Nucleus accumbens (tissue), 56 donors: ENCODE measurements around the gene FKBP6.
"Not testable (repeated sequence)": the region's sequence is repeated elsewhere in the genome, so short reads cannot be mapped to it uniquely, and the experiment has no call there.

Source experiments
- DNase-seq, 56 donors: peaks; one replicate each; lab custom pipeline; 2025; lab: John Stamatoyannopoulos, UW

FKBP6 gene

DNA sequence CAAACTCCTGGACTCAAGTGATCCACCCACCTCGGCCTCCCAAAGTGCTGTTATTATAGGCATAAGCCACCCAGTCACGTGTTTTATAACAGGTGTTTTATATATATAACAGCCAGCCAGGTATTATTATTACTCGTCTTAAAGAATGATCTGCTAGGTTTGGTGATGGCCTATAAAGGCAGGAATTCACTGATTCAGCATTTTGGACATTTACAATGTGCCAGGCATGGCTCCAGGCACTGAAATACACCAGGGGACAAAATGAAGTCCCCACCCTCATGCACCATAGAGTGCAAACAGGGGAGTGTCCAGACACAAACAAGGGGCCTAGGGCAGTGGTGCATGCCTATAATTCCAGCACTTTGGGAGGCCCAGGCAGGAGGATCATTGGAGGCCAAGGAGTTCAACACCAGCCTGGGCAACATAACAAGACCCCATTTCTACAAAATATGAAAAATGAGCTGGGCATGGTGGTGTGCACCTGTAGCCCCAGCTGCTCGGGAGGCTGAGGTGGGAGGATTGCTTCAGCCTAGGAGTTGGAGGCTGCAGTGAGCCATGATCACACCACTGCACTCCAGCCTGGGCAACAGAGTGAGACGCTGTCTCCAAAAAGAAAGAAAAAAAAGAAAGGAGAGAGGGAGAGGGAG is 4.4 kb upstream of the FKBP6 start:
- not testable (repeated sequence) for DNase-seq

DNA sequence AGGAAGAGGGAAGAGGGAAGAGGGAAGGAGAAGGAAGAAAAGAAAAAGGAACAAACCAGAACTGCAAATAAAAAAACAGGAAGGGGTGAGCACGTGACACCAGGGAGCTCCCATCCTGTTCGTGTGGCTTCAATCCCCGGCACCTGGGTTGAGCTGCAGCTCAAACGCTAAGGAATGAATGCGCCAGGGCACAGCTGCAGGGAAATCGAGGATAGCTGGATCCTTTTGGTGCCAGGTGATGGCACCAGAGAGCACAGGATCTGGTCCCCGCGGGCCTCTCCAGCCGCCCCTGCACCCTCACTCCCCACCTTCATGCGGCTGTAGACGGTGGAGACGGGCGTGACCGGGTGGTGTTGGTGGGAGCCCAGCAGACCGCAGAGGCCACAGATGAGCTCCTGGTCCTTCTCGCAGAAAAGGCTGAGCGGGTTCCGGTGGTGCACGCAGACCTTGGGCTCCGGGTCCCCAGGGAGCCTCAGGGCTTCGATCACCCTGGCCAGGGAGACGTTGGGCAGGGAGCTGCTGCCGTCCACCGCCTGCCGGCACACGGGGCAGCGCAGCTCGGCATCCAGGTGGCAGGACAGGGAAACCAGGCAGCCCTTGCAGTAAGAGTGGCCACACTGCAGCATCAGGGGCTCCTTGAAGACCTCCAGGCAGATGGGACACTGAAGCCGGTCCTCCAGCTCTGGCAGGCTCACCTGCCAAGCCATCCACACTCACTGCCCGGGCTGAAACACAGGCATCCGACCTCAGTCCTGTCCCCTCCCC is 3.7 kb upstream of the FKBP6 start:
- peak in 45 of 56 donors; percentile 2 to 76 (median 29) for DNase-seq

GRCh38 chr7:73325424-73325823 is 2.5 kb upstream of the FKBP6 start:
- not testable (repeated sequence) for DNase-seq

DNA sequence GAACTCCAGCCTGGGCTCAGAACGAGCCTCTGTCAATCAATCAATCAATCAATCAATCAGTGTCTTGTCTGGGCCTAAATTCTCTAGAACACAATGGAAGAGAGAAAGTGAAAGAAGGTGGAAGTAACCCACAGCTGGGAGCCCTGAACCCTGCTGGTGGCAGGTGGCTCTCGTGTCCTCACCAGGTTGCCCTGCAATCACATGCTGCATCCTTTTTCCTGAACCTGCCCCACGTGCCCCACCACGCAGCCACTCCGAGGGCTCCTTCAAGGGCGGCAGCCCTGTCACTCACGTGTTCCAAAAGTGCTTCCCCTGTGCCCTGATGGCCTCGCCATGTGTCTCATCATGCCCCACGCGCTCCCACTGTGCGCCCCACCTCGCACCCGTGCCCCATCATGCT is 512 bp upstream of the FKBP6 start:
- not testable (repeated sequence) for DNase-seq

DNA sequence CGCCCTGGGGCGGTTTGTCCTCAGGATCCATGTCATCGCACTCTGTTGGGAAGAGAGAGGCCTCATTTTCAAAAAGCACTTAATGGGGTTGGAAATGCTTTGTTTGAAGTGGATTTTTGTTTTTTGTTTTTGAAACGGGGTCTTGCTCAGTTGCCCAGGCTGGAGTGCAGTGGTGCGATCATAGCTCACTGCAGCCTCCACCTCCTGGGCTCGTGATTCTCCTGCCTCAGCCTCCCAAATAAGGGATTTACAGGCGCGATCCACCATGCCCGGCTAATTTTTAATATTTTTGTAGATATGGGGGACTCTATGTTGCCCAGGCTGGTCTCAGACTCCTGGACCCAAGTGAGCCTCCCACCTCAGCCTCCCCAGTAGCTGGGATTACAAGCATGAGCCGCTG is 735 bp downstream of the FKBP6 start:
- no peak for DNase-seq

DNA sequence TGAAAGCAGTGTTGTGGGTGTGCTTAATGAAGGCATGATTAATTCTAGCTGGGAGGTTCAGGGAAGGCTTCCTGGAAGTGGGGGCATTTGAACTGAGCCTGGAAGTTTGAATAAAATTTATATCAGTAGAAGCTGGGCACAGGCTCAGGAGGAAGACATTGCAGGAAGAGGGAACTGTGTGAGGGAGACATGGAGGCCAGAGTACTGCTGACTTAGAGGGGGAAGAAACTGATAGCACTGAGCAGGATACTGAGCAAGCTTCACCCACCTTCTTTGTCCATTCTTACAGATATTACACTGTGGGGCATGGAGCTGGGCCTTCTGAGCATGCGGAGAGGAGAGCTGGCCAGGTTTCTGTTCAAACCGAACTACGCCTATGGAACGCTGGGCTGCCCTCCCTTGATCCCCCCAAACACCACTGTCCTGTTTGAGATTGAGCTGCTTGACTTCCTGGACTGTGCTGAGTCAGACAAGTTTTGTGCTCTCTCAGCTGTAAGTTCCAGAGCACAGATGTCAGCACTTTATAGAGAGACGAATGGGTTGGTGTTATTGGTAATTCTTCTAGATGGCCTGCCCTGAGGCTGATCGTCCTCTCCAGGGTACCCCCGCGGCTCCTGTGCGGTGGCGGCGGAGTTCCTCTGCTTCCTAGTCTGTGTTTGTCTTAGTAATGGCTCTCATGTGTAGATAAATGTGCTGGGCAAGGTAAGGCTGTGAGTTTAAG is 2.1 kb downstream of the FKBP6 start:
- peak in 1 of 56 donors; percentile 1 for DNase-seq

DNA sequence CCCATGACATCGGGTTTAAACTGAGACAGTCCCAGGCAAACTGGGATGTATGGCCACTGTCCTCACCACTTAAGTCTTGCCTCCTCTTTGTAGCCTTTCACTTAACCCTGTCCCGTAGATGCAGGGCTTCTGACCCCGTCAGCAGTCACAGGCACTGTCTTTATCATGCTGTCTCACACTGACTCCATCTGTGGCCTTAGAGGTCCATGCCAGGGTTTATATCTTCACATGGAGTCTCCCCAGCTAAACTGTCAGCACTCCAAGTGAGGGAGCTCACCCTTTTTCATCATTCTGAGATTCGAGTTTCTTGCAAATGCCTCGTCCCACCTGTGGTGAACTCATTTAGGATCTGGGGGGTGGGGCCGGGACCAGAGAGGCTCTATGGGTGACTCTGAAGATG is 2.8 kb downstream of the FKBP6 start:
- no peak for DNase-seq

GRCh38 chr7:73332447-73332846 is 4.5 kb downstream of the FKBP6 start:
- DNase-seq: no peak

GRCh38 chr7:73338321-73338720 is 10.4 kb downstream of the FKBP6 start:
- DNase-seq: no peak

DNA sequence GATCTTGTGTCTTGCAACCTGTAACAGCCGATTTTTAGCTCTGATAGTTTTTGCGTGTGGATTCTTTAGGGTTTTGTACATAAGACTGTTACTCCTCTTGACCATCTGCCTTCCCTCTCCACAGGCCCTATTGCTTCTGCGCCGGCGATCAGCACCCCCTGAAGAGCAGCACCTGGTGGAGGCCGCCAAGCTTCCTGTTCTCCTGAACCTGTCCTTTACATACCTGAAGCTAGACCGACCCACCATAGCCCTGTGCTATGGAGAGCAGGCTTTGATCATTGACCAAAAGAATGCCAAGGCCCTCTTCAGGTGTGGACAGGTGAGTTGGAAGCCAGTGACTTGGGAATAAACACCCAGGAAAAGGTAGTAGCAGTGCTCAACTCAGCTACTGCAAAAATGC is 12.6 kb downstream of the FKBP6 start:
- DNase-seq: no peak

GRCh38 chr7:73341877-73342276 is 13.9 kb downstream of the FKBP6 start:
- DNase-seq: no peak

- DNase-seq: peak in 12 of 56 donors; percentile 1 to 31 (median 12)
Observed at GRCh38 chr7:73342645-73343044, 14.7 kb downstream of the FKBP6 start.

DNA sequence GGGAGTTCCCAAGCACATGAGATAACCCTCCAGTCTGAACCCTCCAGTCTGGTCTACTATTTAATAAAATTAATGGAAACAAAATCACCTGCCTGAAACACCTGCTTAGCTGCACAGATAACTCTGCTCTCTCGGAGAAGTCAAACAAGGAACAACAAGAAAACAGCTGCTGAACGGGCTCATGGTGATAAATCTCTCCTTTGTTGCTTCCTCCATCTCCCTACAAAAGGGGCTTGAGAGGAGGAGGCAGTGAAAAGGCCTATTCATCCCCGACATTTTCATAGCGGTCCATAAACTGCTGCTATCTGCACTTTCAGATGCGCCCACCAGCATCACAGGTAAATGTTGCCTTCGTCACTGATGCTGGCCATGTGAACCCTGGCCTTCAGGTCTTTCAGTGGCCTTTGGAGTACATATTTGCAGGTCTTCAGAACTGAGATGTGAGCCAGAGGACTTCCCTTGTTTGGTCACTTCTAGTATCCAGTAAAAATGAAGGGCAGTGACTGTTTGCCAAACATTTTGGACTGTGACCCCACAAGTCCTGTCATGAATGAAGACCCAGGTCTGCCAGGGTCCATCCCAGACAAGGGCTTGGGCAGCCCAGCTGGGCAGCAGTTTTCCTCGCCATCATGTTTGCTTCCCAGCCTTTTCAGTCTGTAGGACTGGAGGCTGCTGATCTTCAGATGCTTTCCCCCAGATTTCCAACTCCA is 15.9 kb downstream of the FKBP6 start:
- no peak for DNase-seq

DNA sequence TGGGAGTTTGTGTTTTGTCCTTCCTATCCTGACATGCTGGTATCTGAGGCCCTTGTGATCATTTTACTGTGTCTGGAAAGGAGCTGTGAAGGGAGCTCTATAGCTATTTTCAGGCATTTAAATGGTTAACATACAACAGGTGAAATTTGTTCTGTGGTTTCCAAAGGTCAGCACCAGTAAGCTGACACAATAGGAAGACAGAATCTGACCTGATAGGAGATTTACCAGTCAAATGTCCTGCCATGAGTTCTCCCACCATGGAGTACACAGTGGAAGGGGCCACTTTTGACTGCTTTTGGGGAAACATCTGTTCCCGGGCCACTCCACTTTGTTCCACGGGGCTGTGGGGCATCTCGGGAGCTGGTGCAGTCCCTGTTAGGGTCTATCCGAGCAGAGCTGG is 17.6 kb downstream of the FKBP6 start:
- no peak for DNase-seq

- no peak for DNase-seq
Observed at GRCh38 chr7:73345951-73346350, 18.0 kb downstream of the FKBP6 start.

DNA sequence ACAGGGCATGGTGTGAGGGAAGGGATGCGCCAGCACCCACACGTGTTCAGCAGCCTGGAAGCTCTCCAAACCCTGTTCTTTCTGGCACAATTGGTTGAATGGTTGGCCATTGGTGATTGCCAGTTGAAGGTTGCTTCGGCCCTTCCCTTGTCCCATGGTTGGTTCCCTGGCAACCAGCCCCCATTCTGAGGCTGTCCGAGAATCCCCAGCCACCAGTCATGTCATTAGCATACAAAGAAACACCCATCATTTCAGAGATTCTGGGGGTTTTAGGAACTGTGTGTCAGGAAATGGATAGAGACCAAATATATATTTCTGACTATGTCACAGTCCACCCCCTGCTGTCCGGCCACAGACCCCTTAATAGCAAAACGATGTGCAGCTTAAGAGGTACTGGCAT is 21.8 kb downstream of the FKBP6 start:
- no peak for DNase-seq

DNA sequence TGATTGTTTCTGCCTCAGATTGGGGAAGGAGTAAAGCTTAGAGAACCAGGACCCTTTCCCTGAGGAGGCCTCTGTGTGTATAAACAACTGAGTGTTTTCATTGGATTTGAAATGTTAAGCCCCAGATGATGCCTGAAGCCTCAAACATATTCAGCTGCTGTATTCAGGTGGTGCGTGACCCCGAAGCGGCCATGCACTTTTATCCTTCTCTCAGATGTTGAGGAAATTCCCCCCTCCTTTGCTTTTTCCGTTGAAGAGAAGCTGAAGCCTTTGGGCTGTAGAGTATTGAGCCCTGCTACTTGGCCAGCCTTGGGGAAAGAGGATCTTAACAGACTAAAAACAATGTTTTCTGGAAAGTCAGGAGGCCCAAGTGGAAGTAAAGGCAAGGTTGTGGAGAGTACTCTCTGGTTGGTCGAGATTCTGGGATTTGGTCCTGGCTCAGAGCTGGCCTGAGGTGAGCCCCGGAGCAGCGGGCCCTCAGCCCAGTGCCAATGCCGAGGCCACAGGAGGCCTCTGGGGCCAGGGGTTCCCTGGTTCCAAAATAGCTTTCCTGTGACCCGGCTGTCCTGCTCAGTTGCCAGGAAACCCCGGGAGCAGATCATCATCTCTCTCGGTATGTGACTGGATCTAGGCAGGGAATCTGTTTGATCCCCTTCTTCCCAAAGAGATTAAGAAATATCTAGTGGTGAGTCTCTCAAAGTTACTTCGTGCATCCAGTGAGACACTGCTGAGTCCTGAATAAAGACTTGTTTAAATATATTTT is 22.5 kb downstream of the FKBP6 start:
- DNase-seq: no peak

- no peak for DNase-seq
Observed at GRCh38 chr7:73351447-73352167, 23.6 kb downstream of the FKBP6 start.

DNA sequence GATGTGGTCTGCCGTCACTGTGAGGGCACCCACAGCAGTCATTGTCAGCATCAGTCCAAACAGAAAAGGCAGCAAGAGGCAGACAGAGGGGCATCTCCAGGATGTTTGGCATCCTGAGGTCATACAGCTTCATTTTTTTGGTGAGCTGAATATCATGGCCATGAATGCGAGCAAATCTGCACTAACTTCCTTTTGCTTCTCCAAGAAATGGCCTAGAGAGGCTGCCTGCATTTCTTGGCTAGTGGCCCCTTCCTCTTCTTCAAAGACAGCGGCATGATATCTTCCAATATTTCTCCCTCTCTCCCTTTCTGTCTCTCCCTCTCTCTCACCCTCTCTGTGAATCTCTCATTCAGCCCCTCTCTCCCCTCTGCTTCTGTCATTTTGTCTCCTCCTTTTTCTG is 24.8 kb downstream of the FKBP6 start:
- DNase-seq: no peak

DNA sequence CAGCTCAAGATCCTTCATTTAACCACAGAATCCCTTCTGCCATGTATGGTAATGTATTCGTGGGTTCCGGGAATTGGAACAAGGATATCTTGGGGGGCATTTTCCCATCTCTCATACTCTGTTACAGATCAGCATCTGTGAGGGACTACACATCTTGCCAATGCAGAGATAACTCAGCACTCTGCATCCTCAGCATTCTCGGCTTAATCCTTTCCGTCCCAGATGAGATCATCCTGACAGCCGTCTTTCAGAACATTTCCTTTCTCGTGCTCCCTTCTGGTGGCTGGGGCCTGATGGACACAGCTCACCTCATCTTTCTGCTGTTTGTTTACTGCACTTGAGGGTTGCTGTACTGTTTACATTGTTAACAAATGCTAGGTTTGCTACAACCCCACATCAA is 25.3 kb downstream of the FKBP6 start:
- no peak for DNase-seq
